NCI-H2081 treated with DMSO at 0.1 percent for 48 hours (cell line): ENCODE measurements around the gene TOPBP1.
"Not testable (repeated sequence)": the region's sequence is repeated elsewhere in the genome, so short reads cannot be mapped to it uniquely, and the experiment has no call there.

ENCODE experiments used
- DNase-seq: peaks from one replicate; lab custom pipeline; 2025; lab: John Stamatoyannopoulos, UW

Gene TOPBP1

DNA sequence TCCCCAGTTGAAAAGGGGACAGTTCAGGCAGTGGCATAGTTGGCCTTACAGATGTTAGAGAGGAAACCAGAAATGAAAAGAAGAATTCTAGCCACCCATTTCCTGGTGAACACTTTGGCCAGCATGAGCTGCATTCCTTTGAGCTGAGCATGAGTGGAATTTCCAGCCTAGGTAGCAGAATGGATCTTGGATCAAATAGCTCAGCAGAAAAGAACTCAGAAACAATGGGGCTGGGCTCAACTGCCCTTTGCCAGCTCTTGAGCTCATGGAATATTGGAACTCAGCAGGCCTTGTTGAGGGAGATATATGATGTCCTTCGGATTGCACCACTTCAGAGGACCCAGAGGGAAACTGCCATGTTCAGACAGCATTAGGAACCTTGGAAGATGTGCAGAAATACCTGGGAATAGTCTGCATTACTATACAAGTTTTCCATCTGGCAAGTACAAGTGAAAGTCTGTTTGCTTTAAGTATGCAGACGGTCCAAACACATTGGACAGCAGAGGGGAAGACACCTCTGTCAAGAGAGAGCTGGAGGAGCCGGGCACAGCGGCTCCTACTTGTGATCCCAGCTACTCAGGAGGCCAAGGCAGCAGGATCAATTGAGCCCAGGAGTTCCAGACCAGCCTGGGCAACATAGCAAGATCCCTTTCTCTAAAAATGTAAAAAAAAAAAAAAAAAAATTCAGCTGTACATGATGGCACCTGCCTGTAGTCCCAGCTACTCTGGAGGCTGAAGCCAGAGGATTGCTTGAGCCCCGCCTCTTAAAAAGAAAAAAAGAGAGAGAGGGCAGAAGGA lies 91.4 kb downstream of the TOPBP1 start:
- DNase-seq, result no peak

DNA sequence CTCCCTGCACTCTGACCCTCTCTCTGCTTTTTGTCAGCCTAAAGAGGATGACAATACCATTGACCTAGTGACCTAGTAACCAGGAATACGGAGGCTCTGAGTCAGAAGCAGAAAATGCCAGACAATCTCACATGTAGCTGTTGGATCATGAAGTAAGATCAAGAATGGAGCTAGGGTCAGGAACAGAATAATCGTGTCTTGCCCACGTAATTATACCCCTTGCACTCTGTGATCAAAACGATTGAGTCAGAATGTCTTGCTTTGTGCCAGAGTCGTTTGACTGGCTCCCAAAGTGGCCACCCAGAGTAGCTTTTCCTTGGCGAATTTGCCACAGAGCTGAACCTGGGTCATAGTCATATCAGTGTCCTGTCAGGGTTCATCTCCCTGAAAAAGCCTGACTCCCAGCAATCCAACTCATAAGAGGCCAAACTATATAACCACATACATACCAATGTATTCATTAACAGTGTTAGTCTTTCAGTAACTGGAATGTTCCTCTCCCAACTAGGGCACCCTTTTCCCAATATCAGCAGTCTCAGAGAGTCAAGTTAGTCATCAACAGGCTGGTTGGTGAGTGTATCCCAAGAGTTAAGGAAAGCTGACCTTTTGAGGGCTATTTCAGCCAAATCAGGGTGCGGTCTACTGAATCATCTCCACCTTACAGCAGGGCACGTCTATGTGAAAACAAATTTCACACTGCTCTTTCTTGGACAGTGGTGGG lies 93.3 kb downstream of the TOPBP1 start:
- DNase-seq, result no peak

DNA sequence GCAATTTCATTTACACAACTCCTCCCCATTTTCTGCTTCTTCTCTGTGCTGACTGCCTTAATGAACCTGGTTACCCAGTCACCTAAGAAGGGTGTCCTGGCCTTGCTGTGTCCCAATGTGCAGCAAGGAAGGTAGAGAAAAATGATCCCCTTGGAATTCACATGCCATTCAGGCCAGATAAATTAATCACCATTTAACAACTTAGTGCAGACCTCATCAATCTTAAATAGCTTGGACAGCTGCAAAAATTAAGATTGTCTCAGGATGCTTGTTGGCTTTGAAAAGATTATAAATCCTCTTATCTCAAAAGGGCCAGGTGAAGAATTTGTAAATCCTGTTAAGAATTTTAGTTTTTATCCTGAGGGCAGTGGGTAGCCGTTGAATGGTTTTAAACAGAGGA lies 97.9 kb downstream of the TOPBP1 start:
- DNase-seq, result no peak

GRCh38 chr3:133563186-133563591 lies 98.6 kb downstream of the TOPBP1 start:
- no peak for DNase-seq

DNA sequence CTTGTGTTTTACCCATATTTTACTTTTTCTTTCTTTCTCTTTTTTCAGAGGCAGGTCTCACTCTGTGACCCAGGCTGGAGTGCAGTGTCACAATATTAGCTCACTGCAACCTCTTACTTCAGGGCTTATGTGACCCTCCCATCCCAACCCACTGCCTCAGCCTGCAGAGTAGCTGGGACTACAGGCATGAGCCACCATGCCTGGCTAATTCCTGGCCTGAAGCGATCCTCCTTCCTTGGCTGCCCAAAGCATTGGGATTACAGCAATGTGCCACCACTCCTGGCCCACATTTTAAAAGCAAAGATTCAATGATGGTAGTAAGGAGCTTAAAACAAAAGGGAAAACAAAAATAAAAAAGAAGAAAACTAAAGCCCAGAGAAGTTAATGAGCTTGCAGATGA lies 99.4 kb downstream of the TOPBP1 start:
- DNase-seq, result no peak

GRCh38 chr3:133561679-133562078 lies 100.1 kb downstream of the TOPBP1 start:
- no peak for DNase-seq

DNA sequence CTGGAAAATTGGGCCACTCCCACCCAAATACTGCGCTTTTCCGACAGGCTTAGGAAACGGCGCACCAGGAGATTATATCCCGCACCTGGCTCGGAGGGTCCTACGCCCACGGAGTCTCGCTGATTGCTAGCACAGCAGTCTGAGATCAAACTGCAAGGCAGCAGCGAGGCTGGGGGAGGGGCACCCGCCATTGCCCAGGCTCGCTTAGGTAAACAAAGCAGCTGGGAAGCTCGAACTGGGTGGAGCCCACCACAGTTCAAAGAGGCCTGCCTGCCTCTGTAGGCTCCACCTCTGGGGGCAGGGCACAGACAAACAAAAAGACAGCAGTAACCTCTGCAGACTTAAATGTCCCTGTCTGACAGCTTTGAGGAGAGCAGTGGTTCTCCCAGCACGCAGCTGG lies 110.2 kb downstream of the TOPBP1 start:
- not testable (repeated sequence) for DNase-seq
